HepG2 (cell line): Measurements from ENCODE around the gene CYTH1. TPM values are rescaled to one million over a fixed set of nuclear protein-coding genes. Genes with fewer than 3 reads are reported as not detected.
A peak's percentile ranks its signal among the peaks of the same experiment; 100 is the strongest.

ENCODE experiments used
- ATF7-NPFF ChIP-seq: sonication (generic); formaldehyde crosslinking; IDR thresholded peaks from 2 replicates; pipeline ENCODE4 v1.8.1; 2023; ENCODE audit warnings: mild to moderate bottlenecking, low read depth, missing genetic modification reagents, moderate library complexity
- CBX2 ChIP-seq, 2 experiments: fragments of 200-600 bp in 1 of 2; sonication (generic); formaldehyde crosslinking in 1 of 2; IDR thresholded peaks; 2 replicates each; pipeline versions ENCODE4 v1.7.0 to v1.8.1; 2018 to 2022; ENCODE audit warnings: low read depth in 2 of 2, low read length in 1 of 2, mild to moderate bottlenecking in 1 of 2, missing genetic modification reagents in 1 of 2
- DR1 ChIP-seq: sonication (generic); formaldehyde crosslinking; IDR thresholded peaks from 2 replicates; pipeline ENCODE4 v1.8.0; 2021; ENCODE audit warnings: mild to moderate bottlenecking, missing genetic modification reagents, inconsistent platforms
- POLR2G ChIP-seq: fragments of 200-400 bp; formaldehyde crosslinking; IDR thresholded peaks from 2 replicates; pipeline ENCODE4 v1.6.1; 2018; ENCODE audit warnings: mild to moderate bottlenecking, low read depth, low read length, moderate library complexity
- PPARG ChIP-seq: conservative IDR thresholded peaks from 2 replicates; pipeline ENCODE4 v1.6.1; 2016; ENCODE audit warnings: missing biosample characterization, missing genetic modification reagents
- U2AF2 ChIP-seq: fragments of 200-400 bp; formaldehyde crosslinking; IDR thresholded peaks from 2 replicates; pipeline ENCODE4 v1.6.1; 2017; ENCODE audit warnings: low read depth, mild to moderate bottlenecking, low read length
- ZNF205 ChIP-seq: IDR thresholded peaks from 2 replicates; pipeline ENCODE4 v1.6.1; 2018; ENCODE audit warnings: missing biosample characterization, missing genetic modification reagents
- ZNF33B ChIP-seq: sonication (generic); formaldehyde crosslinking; IDR thresholded peaks from 2 replicates; pipeline ENCODE4 v1.5.1; 2020; ENCODE audit warnings: mild to moderate bottlenecking, missing genetic modification reagents
- ZNF598 ChIP-seq: sonication (generic); formaldehyde crosslinking; IDR thresholded peaks from 2 replicates; pipeline ENCODE4 v1.5.1; 2020; ENCODE audit warnings: mild to moderate bottlenecking, missing genetic modification reagents, borderline replicate concordance
- ZNF660 ChIP-seq: sonication (generic); formaldehyde crosslinking; IDR thresholded peaks from 2 replicates; pipeline ENCODE4 v1.5.1; 2020; ENCODE audit warnings: mild to moderate bottlenecking, low read depth, missing genetic modification reagents, borderline replicate concordance
- ZNF891 ChIP-seq: sonication (generic); formaldehyde crosslinking; IDR thresholded peaks from 2 replicates; pipeline ENCODE4 v1.5.0; 2020; ENCODE audit warnings: mild to moderate bottlenecking, missing genetic modification reagents
- ZSCAN9 ChIP-seq: IDR thresholded peaks from 2 replicates; pipeline ENCODE4 v1.6.1; 2016; ENCODE audit warnings: borderline replicate concordance
- polyA plus RNA-seq, 8 experiments: library from polyadenylated mRNA; depleted of rRNA in 3 of 8; stranded (reverse) in 7 of 8; unstranded in 1 of 8; fragments of >200 nt; fragmentation: Illumina TruSeq in 4 of 8; extraction: Trizol in 4 of 8; gene quantifications; 2 replicates each; pipeline versions ENCODE4 v1.2.1 to v1.2.3, GENCODE V29; 2011 to 2016; ENCODE audit warnings: low read depth in 4 of 8, missing spikeins in 1 of 8, mixed read lengths in 1 of 8; ENCODE audit not compliant: insufficient read depth in 1 of 8
- total RNA-seq, 5 experiments: library from RNA; depleted of rRNA; stranded (reverse); fragments of >200 nt; fragmentation: Illumina TruSeq; extraction: Trizol; gene quantifications; 2 replicates each; pipeline ENCODE4 v1.2.3, GENCODE V29; 2016; ENCODE audit warnings: low read depth in 1 of 5
- TF ChIP-seq, protein P1 (sequence below): IDR thresholded peaks from 2 replicates; pipeline ENCODE4 v1.4.0; 2020; ENCODE audit warnings: mild to moderate bottlenecking, missing genetic modification reagents
- TF ChIP-seq, protein P2 (sequence below): sonication (generic); formaldehyde crosslinking; IDR thresholded peaks from 2 replicates; pipeline ENCODE4 v1.5.0; 2020; ENCODE audit warnings: mild to moderate bottlenecking, missing genetic modification reagents
- TF ChIP-seq, protein P3 (sequence below), 2 experiments: sonication (generic) in 1 of 2; formaldehyde crosslinking in 1 of 2; IDR thresholded peaks; 2 replicates each; pipeline versions ENCODE4 v1.5.1 to v1.6.1; 2011 to 2020; ENCODE audit warnings: borderline replicate concordance in 1 of 2, low read depth in 1 of 2, low read length in 1 of 2, mild to moderate bottlenecking in 1 of 2, missing genetic modification reagents in 1 of 2, moderate library complexity in 1 of 2
- TF ChIP-seq, protein P4 (sequence below): sonication (generic); formaldehyde crosslinking; IDR thresholded peaks from 2 replicates; pipeline ENCODE4 v1.4.0; 2020; ENCODE audit warnings: missing genetic modification reagents, borderline replicate concordance

CYTH1 gene
- total and polyA plus RNA-seq, 2 of the 13 experiments (the other 11 are each of a cell fraction or from before 2014, with no cell fraction given), result 20.1 to 48.9 TPM

DNA sequence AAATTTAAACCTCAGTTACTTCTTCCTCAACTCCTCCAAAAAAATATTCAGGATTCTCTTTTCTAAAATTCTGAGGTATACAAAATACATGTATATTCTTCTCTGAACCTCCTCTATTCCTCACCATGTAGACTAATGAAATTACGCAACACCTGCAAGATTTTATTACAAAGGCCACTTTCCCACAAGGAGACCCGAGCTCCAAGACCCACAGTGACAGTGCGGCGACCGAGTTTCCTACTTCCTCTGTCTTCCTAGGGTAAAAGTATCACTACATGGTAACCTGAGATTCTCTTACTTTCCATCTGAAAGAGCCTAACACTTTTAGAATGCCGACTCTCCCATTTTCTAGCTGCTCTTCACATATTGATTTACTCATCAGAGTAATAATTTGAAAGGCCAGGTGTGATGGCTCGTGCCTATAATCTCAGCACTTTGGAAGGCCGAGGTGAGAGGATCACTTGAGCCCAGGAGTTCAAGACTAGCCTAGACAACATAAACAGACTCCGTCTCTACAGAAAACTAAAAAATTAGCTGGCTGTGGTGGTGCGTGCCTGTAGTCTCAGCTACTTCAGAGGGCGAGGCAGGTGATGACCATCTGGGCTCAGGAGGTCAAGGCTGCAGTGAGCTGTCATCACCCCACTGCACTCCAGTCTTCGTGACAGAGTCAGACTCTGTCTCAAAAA lies 35.7 kb downstream of the CYTH1 start (continued):
- no peak for TF ChIP-seq ATF7-NPFF
- 0 out of 2 replicates have a peak, but pooled peaks have one; percentile 34 for TF ChIP-seq ZSCAN9
- TF ChIP-seq, protein P1, sequence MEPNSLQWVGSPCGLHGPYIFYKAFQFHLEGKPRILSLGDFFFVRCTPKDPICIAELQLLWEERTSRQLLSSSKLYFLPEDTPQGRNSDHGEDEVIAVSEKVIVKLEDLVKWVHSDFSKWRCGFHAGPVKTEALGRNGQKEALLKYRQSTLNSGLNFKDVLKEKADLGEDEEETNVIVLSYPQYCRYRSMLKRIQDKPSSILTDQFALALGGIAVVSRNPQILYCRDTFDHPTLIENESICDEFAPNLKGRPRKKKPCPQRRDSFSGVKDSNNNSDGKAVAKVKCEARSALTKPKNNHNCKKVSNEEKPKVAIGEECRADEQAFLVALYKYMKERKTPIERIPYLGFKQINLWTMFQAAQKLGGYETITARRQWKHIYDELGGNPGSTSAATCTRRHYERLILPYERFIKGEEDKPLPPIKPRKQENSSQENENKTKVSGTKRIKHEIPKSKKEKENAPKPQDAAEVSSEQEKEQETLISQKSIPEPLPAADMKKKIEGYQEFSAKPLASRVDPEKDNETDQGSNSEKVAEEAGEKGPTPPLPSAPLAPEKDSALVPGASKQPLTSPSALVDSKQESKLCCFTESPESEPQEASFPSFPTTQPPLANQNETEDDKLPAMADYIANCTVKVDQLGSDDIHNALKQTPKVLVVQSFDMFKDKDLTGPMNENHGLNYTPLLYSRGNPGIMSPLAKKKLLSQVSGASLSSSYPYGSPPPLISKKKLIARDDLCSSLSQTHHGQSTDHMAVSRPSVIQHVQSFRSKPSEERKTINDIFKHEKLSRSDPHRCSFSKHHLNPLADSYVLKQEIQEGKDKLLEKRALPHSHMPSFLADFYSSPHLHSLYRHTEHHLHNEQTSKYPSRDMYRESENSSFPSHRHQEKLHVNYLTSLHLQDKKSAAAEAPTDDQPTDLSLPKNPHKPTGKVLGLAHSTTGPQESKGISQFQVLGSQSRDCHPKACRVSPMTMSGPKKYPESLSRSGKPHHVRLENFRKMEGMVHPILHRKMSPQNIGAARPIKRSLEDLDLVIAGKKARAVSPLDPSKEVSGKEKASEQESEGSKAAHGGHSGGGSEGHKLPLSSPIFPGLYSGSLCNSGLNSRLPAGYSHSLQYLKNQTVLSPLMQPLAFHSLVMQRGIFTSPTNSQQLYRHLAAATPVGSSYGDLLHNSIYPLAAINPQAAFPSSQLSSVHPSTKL (CRISPR knock-in tag), result peak; percentile 83
- no peak for TF ChIP-seq DR1 (CRISPR knock-in tag)
- no peak for TF ChIP-seq POLR2G
- no peak for TF ChIP-seq ZNF660
- TF ChIP-seq ZNF598 (CRISPR knock-in tag), result no peak
- no peak for TF ChIP-seq ZNF33B (CRISPR knock-in tag)
- TF ChIP-seq, protein P2, sequence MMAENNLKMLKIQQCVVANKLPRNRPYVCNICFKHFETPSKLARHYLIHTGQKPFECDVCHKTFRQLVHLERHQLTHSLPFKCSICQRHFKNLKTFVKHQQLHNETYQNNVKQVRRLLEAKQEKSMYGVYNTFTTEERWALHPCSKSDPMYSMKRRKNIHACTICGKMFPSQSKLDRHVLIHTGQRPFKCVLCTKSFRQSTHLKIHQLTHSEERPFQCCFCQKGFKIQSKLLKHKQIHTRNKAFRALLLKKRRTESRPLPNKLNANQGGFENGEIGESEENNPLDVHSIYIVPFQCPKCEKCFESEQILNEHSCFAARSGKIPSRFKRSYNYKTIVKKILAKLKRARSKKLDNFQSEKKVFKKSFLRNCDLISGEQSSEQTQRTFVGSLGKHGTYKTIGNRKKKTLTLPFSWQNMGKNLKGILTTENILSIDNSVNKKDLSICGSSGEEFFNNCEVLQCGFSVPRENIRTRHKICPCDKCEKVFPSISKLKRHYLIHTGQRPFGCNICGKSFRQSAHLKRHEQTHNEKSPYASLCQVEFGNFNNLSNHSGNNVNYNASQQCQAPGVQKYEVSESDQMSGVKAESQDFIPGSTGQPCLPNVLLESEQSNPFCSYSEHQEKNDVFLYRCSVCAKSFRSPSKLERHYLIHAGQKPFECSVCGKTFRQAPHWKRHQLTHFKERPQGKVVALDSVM (CRISPR knock-in tag), result no peak
- TF ChIP-seq, protein P3, sequence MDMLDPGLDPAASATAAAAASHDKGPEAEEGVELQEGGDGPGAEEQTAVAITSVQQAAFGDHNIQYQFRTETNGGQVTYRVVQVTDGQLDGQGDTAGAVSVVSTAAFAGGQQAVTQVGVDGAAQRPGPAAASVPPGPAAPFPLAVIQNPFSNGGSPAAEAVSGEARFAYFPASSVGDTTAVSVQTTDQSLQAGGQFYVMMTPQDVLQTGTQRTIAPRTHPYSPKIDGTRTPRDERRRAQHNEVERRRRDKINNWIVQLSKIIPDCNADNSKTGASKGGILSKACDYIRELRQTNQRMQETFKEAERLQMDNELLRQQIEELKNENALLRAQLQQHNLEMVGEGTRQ (IDR thresholded peaks at IDR 0.05; ENCODE audit: low read depth, low read length), result no peak
- TF ChIP-seq, protein P3 (CRISPR knock-in tag; IDR thresholded peaks at IDR 0.05; ENCODE audit: borderline replicate concordance), result 0 out of 2 replicates have a peak, but pooled peaks have one; percentile 2
- TF ChIP-seq CBX2 (IDR thresholded peaks at IDR 0.05; ENCODE audit: low read depth, low read length), result no peak
- TF ChIP-seq CBX2 (CRISPR knock-in tag; IDR thresholded peaks at IDR 0.05; ENCODE audit: low read depth), result no peak
- TF ChIP-seq PPARG (CRISPR knock-in tag), result no peak
- no peak for TF ChIP-seq U2AF2
- TF ChIP-seq ZNF205, result 0 out of 2 replicates have a peak, but pooled peaks have one; percentile 50
- TF ChIP-seq ZNF891, result no peak
- TF ChIP-seq, protein P4, sequence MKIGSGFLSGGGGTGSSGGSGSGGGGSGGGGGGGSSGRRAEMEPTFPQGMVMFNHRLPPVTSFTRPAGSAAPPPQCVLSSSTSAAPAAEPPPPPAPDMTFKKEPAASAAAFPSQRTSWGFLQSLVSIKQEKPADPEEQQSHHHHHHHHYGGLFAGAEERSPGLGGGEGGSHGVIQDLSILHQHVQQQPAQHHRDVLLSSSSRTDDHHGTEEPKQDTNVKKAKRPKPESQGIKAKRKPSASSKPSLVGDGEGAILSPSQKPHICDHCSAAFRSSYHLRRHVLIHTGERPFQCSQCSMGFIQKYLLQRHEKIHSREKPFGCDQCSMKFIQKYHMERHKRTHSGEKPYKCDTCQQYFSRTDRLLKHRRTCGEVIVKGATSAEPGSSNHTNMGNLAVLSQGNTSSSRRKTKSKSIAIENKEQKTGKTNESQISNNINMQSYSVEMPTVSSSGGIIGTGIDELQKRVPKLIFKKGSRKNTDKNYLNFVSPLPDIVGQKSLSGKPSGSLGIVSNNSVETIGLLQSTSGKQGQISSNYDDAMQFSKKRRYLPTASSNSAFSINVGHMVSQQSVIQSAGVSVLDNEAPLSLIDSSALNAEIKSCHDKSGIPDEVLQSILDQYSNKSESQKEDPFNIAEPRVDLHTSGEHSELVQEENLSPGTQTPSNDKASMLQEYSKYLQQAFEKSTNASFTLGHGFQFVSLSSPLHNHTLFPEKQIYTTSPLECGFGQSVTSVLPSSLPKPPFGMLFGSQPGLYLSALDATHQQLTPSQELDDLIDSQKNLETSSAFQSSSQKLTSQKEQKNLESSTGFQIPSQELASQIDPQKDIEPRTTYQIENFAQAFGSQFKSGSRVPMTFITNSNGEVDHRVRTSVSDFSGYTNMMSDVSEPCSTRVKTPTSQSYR (CRISPR knock-in tag), result no peak
